ENCODE measurements around the gene BHMT2. TPM values are rescaled to one million over a fixed set of nuclear protein-coding genes. Genes with fewer than 3 reads are reported as not detected.

Gene BHMT2, protein sequence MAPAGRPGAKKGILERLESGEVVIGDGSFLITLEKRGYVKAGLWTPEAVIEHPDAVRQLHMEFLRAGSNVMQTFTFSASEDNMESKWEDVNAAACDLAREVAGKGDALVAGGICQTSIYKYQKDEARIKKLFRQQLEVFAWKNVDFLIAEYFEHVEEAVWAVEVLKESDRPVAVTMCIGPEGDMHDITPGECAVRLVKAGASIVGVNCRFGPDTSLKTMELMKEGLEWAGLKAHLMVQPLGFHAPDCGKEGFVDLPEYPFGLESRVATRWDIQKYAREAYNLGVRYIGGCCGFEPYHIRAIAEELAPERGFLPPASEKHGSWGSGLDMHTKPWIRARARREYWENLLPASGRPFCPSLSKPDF
- total RNA-seq, result 3.9 TPM in 1 of 2 replicates, not detected in the other

DNA sequence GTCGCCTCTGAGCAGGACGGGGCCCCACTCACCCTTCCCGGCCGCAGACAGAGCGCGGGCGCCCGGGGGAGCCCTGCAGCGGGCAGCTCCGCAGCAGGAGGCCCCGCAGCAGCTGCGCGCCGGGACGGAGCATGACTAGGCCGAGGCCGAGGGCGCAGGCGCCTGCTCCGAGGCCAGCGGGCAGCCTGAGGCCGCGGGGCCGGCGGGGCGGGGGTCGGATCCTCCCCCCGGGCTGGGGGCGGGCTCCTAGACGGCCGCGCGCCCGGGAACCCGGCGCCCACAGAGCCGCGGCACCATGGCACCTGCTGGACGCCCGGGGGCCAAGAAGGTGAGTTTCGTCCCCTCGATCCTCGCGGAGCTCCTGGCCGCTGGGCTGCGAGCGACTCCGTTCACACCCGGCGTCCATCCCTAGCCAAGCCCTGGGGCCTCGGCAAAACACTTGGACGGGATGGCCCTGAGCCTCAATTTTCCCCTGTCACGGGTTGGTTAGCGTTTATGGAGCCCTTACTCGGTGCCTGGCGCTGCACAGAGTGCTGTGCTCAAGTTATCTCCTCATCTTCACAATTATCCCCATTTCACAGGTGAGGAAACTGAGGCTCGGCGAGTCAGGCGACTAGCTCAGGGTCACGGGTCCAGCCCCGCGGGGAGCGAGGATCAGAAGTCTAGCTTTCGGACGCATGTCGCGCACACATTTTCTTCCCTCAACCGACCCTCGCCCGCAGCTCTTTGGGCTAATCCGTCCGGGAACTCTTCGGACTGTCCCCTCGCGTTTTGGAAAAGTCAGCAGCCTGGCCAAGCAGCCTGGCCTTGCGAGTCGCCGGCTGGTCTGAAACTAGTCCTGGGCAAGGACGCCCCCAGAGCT, at the start of gene BHMT2, which contains the start of gene DMGDH:
Gene BHMT2, plus strand, starts transcription at position 280 of the 862 bp plus-strand sequence. Its CDS starts 16 bp downstream, at position 296.
Gene DMGDH, minus strand, starts transcription at position 187 of the 862 bp plus-strand sequence. Its CDS starts 54 bp downstream, at position 133.

DNA sequence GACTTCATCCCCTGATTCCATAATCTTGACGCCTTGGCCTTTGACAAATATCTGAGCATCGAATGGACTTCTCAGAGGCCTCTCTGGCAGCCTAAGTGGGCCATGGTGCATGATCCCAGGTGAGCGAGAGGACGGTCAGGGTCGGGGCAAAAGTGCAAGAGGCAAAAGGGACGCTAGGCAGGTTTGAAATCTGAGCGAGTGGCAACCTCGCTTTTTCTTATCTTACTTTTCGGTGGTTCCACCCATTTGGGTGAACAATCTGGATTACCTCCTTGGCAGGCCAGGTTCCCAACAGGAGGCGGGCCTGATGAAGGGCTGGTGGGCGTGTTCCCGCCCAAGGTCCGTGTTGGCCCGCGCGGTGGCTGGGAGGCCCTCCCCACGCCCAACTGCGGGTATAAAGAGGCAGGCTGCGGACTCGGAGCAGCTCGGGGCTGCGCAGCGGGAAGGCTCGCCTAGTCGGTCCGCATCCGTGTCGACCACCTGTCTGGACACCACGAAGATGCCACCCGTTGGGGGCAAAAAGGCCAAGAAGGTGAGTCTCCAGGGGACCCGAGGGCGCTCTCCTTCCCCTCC, 41.9 kb downstream of the BHMT2 start, which contains the start of gene BHMT:
Gene BHMT, plus strand, starts transcription at position 423 of the 573 bp plus-strand sequence. Its CDS starts 77 bp downstream, at position 500.

Other genes with a start within 250 kb of the BHMT2 start
- 1.7 and 5.3 TPM in 2 replicates for gene ARSB, start 84.5 kb upstream of the BHMT2 start, total RNA-seq
- 2.7 and 9.2 TPM in 2 replicates for gene DMGDH, start 93 bp upstream of the BHMT2 start, total RNA-seq
- 0.24 TPM in 1 of 2 replicates, not detected in the other for gene BHMT, start 42.0 kb downstream of the BHMT2 start, total RNA-seq
- 10.6 and 16.6 TPM in 2 replicates for gene JMY, start 166.4 kb downstream of the BHMT2 start, total RNA-seq

Data from tracheal epithelial cell (primary cell).